DND-41 (cell line): Measurements from ENCODE around the gene APOC4.

Experiments
- EZH2 ChIP-seq: IDR thresholded peaks from 3 replicates; pipeline ENCODE4 v1.6.1; 2012; ENCODE audit warnings: borderline replicate concordance, low read depth, mild to moderate bottlenecking, moderate library complexity, low read length, inconsistent platforms; ENCODE audit not compliant: severe bottlenecking
- TF ChIP-seq, protein P1 (sequence below): IDR thresholded peaks from 2 replicates; pipeline ENCODE4 v1.5.1; 2012; ENCODE audit warnings: borderline replicate concordance, low read length, moderate library complexity, mild to moderate bottlenecking; ENCODE audit not compliant: poor library complexity, severe bottlenecking; ENCODE audit errors: extremely low read depth

DNA sequence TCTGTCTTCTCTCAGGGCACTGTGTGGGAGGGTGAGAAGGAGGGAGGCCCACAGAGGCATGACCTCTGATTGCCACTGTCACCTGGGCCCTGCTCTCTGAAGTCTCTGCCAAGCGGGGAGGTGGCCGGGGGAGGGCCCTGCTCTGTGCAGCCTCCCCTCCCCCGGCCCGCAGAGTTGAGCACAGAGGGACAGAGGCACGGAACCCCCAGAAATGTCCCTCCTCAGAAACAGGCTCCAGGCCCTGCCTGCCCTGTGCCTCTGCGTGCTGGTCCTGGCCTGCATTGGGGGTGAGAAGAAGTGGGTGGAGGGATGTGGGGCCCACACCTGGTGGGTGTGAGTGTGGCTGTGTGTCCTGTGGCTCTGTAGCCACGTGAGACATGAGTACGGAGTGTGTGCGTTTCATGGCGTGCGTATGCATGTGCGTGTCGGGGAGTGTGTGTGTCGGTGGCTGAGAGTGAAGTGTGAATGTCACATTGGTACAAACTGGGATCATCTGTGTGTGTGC, at the start of gene APOC4:
- TF ChIP-seq, protein P1, sequence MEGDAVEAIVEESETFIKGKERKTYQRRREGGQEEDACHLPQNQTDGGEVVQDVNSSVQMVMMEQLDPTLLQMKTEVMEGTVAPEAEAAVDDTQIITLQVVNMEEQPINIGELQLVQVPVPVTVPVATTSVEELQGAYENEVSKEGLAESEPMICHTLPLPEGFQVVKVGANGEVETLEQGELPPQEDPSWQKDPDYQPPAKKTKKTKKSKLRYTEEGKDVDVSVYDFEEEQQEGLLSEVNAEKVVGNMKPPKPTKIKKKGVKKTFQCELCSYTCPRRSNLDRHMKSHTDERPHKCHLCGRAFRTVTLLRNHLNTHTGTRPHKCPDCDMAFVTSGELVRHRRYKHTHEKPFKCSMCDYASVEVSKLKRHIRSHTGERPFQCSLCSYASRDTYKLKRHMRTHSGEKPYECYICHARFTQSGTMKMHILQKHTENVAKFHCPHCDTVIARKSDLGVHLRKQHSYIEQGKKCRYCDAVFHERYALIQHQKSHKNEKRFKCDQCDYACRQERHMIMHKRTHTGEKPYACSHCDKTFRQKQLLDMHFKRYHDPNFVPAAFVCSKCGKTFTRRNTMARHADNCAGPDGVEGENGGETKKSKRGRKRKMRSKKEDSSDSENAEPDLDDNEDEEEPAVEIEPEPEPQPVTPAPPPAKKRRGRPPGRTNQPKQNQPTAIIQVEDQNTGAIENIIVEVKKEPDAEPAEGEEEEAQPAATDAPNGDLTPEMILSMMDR, result no peak
- no peak for TF ChIP-seq EZH2
